ENCODE measurements around the gene AK6. TPM values are rescaled to one million over a fixed set of nuclear protein-coding genes. Genes with fewer than 3 reads are reported as not detected.
"Not testable (repeated sequence)": the region's sequence is repeated elsewhere in the genome, so short reads cannot be mapped to it uniquely, and the experiment has no call there.

AK6 gene
- total RNA-seq, result 10 to 100 TPM; 34.4 to 36.1 TPM
- long read RNA-seq, partial matches to known transcripts, result 0 of 3 reads
- long read RNA-seq, other reads (novel, unspliced or antisense), result 0 of 3 reads

DNA sequence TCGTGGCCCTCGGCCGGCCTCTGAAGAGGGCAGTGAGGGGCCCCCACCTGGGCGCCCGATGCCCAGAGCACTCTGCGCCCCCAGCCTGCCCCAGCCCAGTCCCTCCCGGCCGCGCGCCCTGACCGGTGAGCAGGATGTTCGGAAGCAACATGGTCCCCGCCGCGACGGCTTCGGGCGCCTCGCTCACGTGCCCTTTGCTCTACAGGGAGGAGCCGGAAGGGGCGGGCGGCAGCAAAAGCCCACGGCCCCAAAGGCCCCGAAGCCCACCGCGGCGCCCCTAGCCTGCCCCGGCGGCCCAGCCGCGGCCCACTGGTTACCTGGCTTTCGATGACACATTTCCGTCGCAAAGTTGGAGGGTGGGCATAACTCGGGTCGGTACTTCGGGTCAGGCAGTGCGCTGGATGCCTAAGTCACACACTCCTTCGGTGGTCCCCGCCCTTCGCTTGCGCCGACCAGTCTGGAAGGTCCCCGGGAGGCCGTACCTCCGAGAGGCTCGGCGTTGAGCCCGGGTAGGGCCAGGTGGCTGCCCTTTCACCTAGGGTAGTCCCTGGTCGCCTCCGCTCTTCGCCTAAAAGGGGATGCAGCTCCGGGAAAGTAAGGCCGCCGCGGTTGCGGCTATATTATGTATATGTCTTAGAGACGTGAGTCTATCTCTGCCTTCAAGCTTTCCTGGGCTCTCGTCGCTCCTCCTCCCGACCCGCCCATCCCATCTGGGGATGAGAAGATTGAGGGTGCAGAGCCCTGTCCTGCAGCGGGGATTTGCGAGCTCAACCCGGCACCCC, at the start of gene AK6, which contains the start of the genes RAD17 and TAF9:
AK6 (minus strand) TSS at position 181 of the 782 bp plus-strand sequence; CDS start at position 151, 30 bp downstream.
RAD17 (plus strand) TSS at position 479 of the 782 bp plus-strand sequence. CDS start 2,391 bp downstream, outside the sequence.
TAF9 (minus strand) TSS at position 181 of the 782 bp plus-strand sequence. CDS start 3,783 bp downstream, outside the sequence.
- DNase-seq (peak; percentile 95), ATAC-seq (peak; percentile 98 to 99)
- intact Hi-C loops (cut with DNase I), result loop anchor here in 1 of 2 donors (5.0 kb wide), 2 partner anchors 152 to 277 kb away; partner anchors contain the start of gene SLC30A5

- no peak for DNase-seq
- ATAC-seq, result no peak
- intact Hi-C loops (cut with DNase I), result no loop called here
Observed at GRCh38 chr5:69418554-69418953, 49.2 kb upstream of the AK6 start.

DNA sequence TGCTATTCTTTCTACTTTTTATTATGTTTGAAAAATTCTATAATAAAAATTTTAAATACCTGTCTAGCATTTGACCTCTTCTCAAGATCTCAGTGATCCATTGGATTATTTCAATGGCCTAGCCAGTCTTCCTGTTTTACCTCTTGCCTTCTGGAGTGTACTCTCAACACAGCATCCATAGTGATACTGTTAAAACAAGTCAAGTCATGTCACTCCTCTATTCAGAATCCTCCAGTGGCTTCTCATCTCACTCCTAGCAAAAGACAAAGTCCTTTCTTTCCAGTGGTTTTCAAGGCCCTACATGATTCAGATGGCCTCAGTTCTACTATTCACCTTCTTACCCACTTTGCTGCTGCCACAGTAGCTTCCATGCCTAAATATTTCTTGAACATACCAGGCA, 47.4 kb upstream of the AK6 start:
- ATAC-seq, result no peak
- no peak for DNase-seq
- intact Hi-C loops (cut with DNase I), result no loop called here

DNA sequence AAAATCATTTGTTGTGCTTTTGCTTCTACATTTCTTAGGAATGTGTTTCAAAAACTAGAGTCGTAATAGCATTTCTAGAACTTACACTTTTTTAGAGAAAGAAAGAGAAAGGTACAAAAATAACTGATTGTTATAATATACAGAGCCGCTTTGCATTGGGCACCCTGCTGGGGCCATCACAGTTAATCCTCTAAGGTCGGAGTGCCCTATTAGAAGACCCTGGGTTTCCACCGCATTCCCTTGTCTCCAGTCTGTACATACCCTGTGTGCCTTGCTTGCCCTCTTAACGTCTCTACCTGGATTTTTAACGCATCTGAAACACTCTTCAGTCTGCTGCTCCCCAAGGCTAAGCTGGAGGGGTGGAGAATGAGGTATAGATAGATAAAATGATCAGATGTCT, 46.9 kb upstream of the AK6 start:
- ATAC-seq (no peak), DNase-seq (no peak)
- intact Hi-C loops (cut with DNase I), result no loop called here

- intact Hi-C loops (cut with DNase I), result no loop called here
- DNase-seq (no peak), ATAC-seq (no peak)
Observed at GRCh38 chr5:69415584-69415958, 46.3 kb upstream of the AK6 start.

DNA sequence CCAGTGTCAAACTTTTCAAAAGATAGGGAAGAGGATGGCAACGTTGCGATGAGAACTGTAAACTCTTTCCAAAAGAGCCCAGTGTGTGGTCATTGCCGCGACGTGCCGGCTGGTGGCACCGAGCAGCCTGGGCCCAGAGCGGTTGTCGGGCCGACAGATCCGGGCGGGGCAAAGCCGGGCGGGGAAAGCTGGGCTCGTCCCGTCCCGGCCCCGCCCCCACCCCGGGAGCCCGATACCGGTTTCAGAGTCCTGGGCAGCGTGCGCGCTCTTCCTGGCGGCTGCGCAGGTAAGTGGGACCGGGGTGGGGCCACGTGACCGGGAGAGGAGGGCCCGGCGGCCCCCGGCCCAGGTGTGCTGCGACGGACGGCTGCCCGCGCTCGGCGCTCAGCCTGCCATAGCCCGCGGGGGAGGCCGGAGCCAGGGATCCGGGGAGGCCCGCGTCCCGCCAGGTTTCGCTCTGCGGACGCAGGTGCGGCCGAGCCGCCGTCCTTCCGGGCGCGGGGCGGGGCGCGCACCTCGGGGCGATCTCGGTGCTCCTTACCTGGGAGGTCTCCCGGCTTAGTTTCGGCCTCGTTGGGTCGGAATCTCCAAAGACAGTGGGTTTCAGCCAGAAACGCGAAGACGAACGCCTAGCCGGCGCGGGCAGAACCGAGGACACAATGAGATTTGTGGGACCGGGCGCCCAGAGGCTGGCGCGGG, 45.7 kb upstream of the AK6 start, which contains the start of gene MARVELD2:
MARVELD2 (plus strand) TSS at position 232 of the 699 bp plus-strand sequence. CDS start 4,270 bp downstream, outside the sequence.
- intact Hi-C loops (cut with DNase I), result no loop called here
- DNase-seq (peak; percentile 79), ATAC-seq (peak; percentile 95 to 98)

DNA sequence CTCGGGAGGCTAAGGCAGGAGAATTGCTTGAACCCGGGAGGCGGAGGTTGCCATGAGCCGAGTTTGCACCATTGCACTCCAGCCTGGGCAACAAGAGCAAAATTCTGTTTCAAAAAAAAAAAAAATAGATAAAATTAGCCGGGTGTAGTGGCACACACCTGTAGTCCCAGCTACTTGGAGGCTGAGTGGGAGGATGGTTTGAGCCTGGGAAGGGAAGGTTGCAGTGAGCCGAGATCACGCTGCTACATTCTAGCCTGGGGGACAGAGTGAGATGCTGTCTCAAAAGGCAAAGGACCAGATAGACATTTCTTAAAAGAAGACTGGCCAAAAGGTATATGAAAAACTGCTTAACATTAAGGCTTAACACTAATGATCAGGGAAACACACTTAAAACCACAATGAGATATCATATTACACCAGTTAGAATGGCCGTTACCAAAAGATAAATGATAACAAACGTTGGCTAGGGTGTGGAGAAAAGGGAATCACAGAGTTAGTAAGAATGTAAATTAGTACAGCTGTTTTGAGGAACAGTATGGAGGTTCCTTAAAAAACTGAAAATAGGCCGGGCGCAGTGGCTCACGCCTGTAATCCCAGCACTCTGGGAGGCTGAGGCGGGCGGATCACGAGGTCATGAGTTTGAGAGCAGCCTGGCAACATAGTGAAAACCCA, 35.5 kb upstream of the AK6 start:
- no peak for DNase-seq
- intact Hi-C loops (cut with DNase I), result no loop called here
- ATAC-seq, result no peak

- no peak for DNase-seq
- no peak for ATAC-seq
- intact Hi-C loops (cut with DNase I), result no loop called here
Observed at GRCh38 chr5:69378376-69378775, 9.1 kb upstream of the AK6 start.

DNA sequence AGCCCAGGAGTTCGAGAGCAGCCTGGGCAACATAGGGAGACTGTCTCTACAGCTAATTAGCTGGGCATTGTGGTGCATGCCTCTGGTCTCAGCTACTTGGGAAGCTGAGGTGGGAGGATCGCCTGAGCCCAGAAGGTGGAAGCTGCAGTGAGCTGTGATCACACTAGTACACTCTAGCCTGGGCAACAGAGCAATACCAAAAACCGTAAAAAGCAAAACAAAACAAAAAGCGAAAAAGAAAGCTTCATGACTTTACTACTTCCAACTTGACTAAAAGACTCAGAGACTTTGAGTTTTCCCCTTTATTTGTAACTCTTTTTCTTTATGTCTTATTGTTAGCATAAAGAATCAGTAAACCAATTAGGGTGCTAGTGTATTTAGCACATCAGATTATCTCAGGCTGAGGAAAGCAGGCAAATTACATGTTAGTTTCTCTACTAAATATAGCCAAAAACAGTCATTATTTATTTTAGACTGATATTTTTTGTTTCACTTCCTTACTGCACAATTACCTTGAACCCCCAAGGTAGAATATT, 5.7 kb upstream of the AK6 start:
- no peak for ATAC-seq
- intact Hi-C loops (cut with DNase I), result no loop called here
- DNase-seq, result no peak

DNA sequence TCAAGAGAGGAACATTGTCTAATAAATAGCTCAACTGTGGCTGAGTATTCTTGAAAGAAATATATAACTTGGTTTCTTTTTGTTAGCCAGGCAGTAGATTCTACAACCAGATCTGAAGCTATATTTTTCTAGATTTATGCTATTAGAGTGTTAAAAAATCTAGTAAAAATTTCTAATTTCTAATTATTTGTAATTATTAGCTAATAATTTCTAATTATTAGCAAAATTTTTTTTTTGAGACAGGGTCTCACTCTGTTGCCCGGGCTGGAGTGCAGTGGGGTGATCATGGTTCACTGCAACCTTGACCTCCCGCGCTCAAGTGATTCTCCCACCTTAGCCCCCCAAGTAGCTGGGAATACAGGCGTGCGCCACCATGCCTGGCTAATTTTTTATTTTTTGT, 3.1 kb upstream of the AK6 start:
- ATAC-seq (no peak), DNase-seq (no peak)
- intact Hi-C loops (cut with DNase I), result no loop called here

- ATAC-seq; intact Hi-C loops (cut with DNase I): not testable (repeated sequence)
Observed at GRCh38 chr5:69370335-69370734, 1.0 kb upstream of the AK6 start.

DNA sequence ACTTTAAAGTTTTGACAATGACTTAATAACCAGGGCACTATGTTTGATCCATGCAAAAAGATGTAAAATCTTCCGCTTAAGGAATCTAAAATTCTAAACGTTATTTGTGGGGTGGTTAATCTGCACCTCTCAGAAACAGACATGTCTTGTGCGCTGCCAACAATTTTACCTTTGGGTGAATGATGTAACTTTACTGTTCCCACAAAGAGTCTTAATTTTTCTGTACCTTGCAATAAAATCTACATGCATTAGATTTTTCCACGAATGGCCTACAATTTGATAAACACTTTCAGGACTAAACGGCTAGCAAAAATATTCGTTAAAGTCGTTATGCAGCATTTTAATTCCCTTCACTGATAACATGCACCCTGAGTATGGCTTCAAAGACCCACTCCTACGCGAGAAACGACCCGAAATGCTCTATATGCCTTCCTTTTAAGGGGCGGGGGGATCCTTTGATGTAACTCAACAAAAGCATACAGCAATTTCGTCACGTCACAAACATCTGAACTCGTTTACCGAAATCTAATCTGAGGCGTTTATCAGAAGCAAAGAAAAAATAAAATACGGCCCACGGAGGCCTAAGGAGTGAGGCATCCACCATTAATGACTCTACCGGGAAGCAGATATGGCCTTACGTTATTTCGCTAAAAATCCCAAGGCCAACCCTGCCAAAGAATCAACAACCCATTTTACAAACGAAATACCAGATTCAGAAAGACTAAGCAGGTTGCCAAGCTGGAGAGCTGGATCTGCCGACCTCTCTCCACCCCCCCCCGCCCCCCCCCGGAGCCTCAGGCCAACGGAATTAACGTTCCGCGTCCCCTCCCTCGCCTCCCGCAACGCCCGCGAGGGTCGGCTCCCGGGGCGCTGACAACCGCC, 621 bp downstream of the AK6 start:
- DNase-seq, result no peak
- intact Hi-C loops (cut with DNase I), result loop anchor here in 1 of 2 donors (5.0 kb wide), 2 partner anchors 151 to 276 kb away; partner anchors contain the start of gene SLC30A5
- ATAC-seq, result peak; percentile 51 to 69

More at GRCh38 chr5:69370335-69370734, 1.0 kb upstream of the AK6 start:
- not testable (repeated sequence) for DNase-seq

- no peak for ATAC-seq
- DNase-seq, result no peak
- intact Hi-C loops (cut with DNase I), result loop anchor here in 1 of 2 donors (5.0 kb wide), 2 partner anchors 150 to 275 kb away; partner anchors contain the start of gene SLC30A5
Observed at GRCh38 chr5:69367697-69368279, 1.5 kb downstream of the AK6 start.

- DNase-seq, result no peak
- intact Hi-C loops (cut with DNase I), result loop anchor here in 1 of 2 donors (5.0 kb wide), 2 partner anchors 148 to 273 kb away; partner anchors contain the start of gene SLC30A5
- ATAC-seq, result no peak
Observed at GRCh38 chr5:69364850-69365249, 4.5 kb downstream of the AK6 start.

- intact Hi-C loops (cut with DNase I), result no loop called here
- ATAC-seq (no peak), DNase-seq (no peak)
Observed at GRCh38 chr5:69364414-69364813, 4.9 kb downstream of the AK6 start.

- no peak for ATAC-seq
- intact Hi-C loops (cut with DNase I), result no loop called here
Observed at GRCh38 chr5:69360442-69360841, 8.9 kb downstream of the AK6 start.

DNA sequence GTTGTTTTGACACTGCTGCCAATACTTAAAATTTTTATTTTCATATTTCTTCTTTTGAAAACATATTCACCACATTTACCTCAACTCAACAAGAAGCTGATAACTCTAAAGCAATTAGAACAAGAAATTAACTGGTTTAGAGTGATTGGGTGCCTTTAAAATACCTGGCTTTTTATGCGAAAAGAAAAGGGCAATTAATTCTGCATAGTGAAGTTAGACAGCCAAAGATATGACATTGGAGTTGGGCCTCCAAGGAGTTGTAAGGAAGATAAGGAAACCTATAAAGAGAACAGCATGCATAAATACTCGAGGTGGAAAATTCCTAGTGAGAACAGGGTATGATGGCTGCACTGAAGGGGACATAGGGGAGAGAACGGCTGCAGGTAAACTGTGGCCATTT, 9.6 kb downstream of the AK6 start:
- ATAC-seq (no peak), DNase-seq (no peak)
- intact Hi-C loops (cut with DNase I), result no loop called here

More at GRCh38 chr5:69360442-69360841, 8.9 kb downstream of the AK6 start:
- DNase-seq, result no peak

Measured in left cardiac atrium (tissue), 4 donors.